ENCODE measurements around the gene FBN2.

- TF ChIP-seq EZH2 (IDR thresholded peaks at IDR 0.05; ENCODE audit: low read length, missing control alignments) = no peak
- TF ChIP-seq CTCF (conservative IDR thresholded peaks at IDR 0.05 in 1 of 2, IDR thresholded peaks at IDR 0.05 in 1 of 2; ENCODE audit: low read depth in 1 of 2, low read length in 2 of 2) = no peak
Measured at GRCh38 chr5:128245974-128246373, 292.1 kb downstream of the FBN2 start.

All from fibroblast of lung (primary cell).